H9 (cell line): Measurements from ENCODE around the gene RNF227. TPM values are rescaled to one million over a fixed set of nuclear protein-coding genes. Genes with fewer than 3 reads are reported as not detected.

Source experiments
- DNase-seq: peaks from one replicate; pipeline ENCODE4 v3.0.0-alpha.2; 2017
- H2AFZ ChIP-seq: one replicate; pipeline ENCODE4 v1.6.1; 2013; ENCODE audit warnings: mild to moderate bottlenecking, low read length, control low read depth, moderate library complexity
- H2AK5ac ChIP-seq: 2 replicates; pipeline ENCODE4 v1.6.1; 2013; ENCODE audit warnings: low read length, control low read depth, mixed read lengths; ENCODE audit not compliant: insufficient read length
- H2BK120ac ChIP-seq: one replicate; pipeline ENCODE4 v1.6.1; 2013; ENCODE audit warnings: low read depth, mild to moderate bottlenecking, low read length, control low read depth, inconsistent platforms; ENCODE audit not compliant: poor library complexity, severe bottlenecking
- H2BK12ac ChIP-seq: 2 replicates; pipeline ENCODE4 v1.6.1; 2013; ENCODE audit warnings: low read length, control low read depth, mixed read lengths, low read depth; ENCODE audit not compliant: insufficient read length
- H2BK15ac ChIP-seq: 2 replicates; pipeline ENCODE4 v1.6.1; 2013; ENCODE audit warnings: low read depth, low read length, control low read depth
- H2BK20ac ChIP-seq: one replicate; pipeline ENCODE4 v1.6.1; 2013; ENCODE audit warnings: low read depth, mild to moderate bottlenecking, low read length, control low read depth, inconsistent platforms; ENCODE audit not compliant: poor library complexity, severe bottlenecking
- H2BK5ac ChIP-seq: 2 replicates; pipeline ENCODE4 v1.6.1; 2013; ENCODE audit warnings: low read length, control low read depth, mixed read lengths; ENCODE audit not compliant: insufficient read length
- H3K14ac ChIP-seq: 2 replicates; pipeline ENCODE4 v1.6.1; 2013; ENCODE audit warnings: low read length, control low read depth; ENCODE audit not compliant: insufficient read depth
- H3K18ac ChIP-seq: 2 replicates; pipeline ENCODE4 v1.6.1; 2013; ENCODE audit warnings: low read depth, mild to moderate bottlenecking, mixed read lengths, low read length, control low read depth; ENCODE audit not compliant: insufficient read length
- H3K23ac ChIP-seq: 2 replicates; pipeline ENCODE4 v1.6.1; 2013; ENCODE audit warnings: low read length, control low read depth, mixed read lengths, low read depth; ENCODE audit not compliant: insufficient read length
- H3K23me2 ChIP-seq: 2 replicates; pipeline ENCODE4 v1.6.1; 2013; ENCODE audit warnings: low read depth, mild to moderate bottlenecking, mixed read lengths, low read length, control low read depth; ENCODE audit not compliant: insufficient read length, poor library complexity, severe bottlenecking
- H3K27ac ChIP-seq: 2 replicates; pipeline ENCODE4 v1.5.1; 2013; ENCODE audit warnings: low read length, control low read depth, mixed read lengths, low read depth; ENCODE audit not compliant: insufficient read length
- H3K27me3 ChIP-seq: 2 replicates; pipeline ENCODE4 v1.6.1; 2013; ENCODE audit warnings: low read length, control low read depth, inconsistent platforms; ENCODE audit not compliant: insufficient read depth
- H3K4ac ChIP-seq: 2 replicates; pipeline ENCODE4 v1.6.1; 2013; ENCODE audit warnings: low read depth, mild to moderate bottlenecking, control low read depth, inconsistent platforms, low read length, moderate library complexity
- H3K4me1 ChIP-seq: 2 replicates; pipeline ENCODE4 v1.6.1; 2013; ENCODE audit warnings: low read length, control low read depth, inconsistent platforms; ENCODE audit not compliant: insufficient read depth
- H3K4me2 ChIP-seq: 2 replicates; pipeline ENCODE4 v1.6.1; 2013; ENCODE audit warnings: low read length, control low read depth, mixed read lengths; ENCODE audit not compliant: insufficient read length, insufficient read depth
- H3K56ac ChIP-seq: 2 replicates; pipeline ENCODE4 v1.6.1; 2013; ENCODE audit warnings: low read depth, mild to moderate bottlenecking, mixed read lengths, low read length, control low read depth; ENCODE audit not compliant: insufficient read length
- H3K79me1 ChIP-seq: 2 replicates; pipeline ENCODE4 v1.6.1; 2013; ENCODE audit warnings: low read depth, mild to moderate bottlenecking, moderate library complexity, low read length, control low read depth, inconsistent platforms; ENCODE audit not compliant: insufficient read depth, poor library complexity, severe bottlenecking
- H3K79me2 ChIP-seq: 2 replicates; pipeline ENCODE4 v1.6.1; 2013; ENCODE audit warnings: low read length, control low read depth, inconsistent platforms; ENCODE audit not compliant: insufficient read depth
- H3K9ac ChIP-seq: 2 replicates; pipeline ENCODE4 v1.6.1; 2013; ENCODE audit warnings: low read length, control low read depth, mixed read lengths; ENCODE audit not compliant: insufficient read length; ENCODE audit errors: extremely low read depth
- H3K9me3 ChIP-seq: one replicate; pipeline ENCODE4 v1.6.1; 2013; ENCODE audit warnings: low read depth, low read length, inconsistent platforms; ENCODE audit not compliant: control insufficient read depth
- H3T11ph ChIP-seq: one replicate; pipeline ENCODE4 v1.6.1; 2013; ENCODE audit warnings: mild to moderate bottlenecking, low read length, control low read depth, inconsistent platforms
- H4K20me1 ChIP-seq: one replicate; pipeline ENCODE4 v1.6.1; 2013; ENCODE audit not compliant: control insufficient read depth, insufficient read length, insufficient read depth
- H4K5ac ChIP-seq: 2 replicates; pipeline ENCODE4 v1.6.1; 2013; ENCODE audit warnings: low read depth, mild to moderate bottlenecking, mixed read lengths, low read length, control low read depth; ENCODE audit not compliant: insufficient read length
- H4K8ac ChIP-seq: replicated peaks from 2 replicates; pipeline ENCODE4 v1.6.1; 2013; ENCODE audit warnings: low read length, control low read depth, mixed read lengths, low read depth; ENCODE audit not compliant: insufficient read length
- H4K91ac ChIP-seq: 2 replicates; pipeline ENCODE4 v1.6.1; 2013; ENCODE audit warnings: low read depth, mild to moderate bottlenecking, moderate library complexity, mixed read lengths, low read length, control low read depth; ENCODE audit not compliant: insufficient read length
- H3K27ac Mint-ChIP-seq, 3 experiments: 2 replicates in 2 of 3; 3 replicates in 1 of 3; pipeline ENCODE4 v1.8.0; 2020 to 2021; ENCODE audit warnings: mixed read lengths in 3 of 3, mild to moderate bottlenecking in 1 of 3, moderate library complexity in 1 of 3
- H3K27me3 Mint-ChIP-seq: 2 replicates; pipeline ENCODE4 v1.8.0; 2021; ENCODE audit warnings: low read depth, mild to moderate bottlenecking, moderate library complexity, mixed read lengths
- H3K36me3 Mint-ChIP-seq, 3 experiments: 2 replicates in 2 of 3; 3 replicates in 1 of 3; pipeline ENCODE4 v1.8.0; 2020 to 2021; ENCODE audit warnings: low read depth in 3 of 3, mixed read lengths in 3 of 3; ENCODE audit not compliant: insufficient read depth in 1 of 3
- H3K4me1 Mint-ChIP-seq, 2 experiments: 2 replicates each; pipeline ENCODE4 v1.8.0; 2020; ENCODE audit warnings: mixed read lengths in 2 of 2
- H3K4me3 Mint-ChIP-seq, 2 experiments: 2 replicates in 1 of 2; 3 replicates in 1 of 2; pipeline ENCODE4 v1.8.0; 2020 to 2021; ENCODE audit warnings: mild to moderate bottlenecking in 2 of 2, mixed read lengths in 2 of 2, moderate library complexity in 1 of 2
- H3K9me3 Mint-ChIP-seq, 2 experiments: 2 replicates in 1 of 2; 3 replicates in 1 of 2; pipeline ENCODE4 v1.8.0; 2020; ENCODE audit warnings: mild to moderate bottlenecking in 2 of 2, mixed read lengths in 2 of 2, moderate library complexity in 1 of 2
- WGBS: extraction: QIAGEN DNeasy Blood & Tissue Kit; methylation state at CpG from one replicate; pipeline ENCODE4 v1.1.7; 2013; ENCODE audit warnings: missing lambda C conversion rate, low lambda C conversion rate, mixed read lengths; ENCODE audit not compliant: insufficient read length; ENCODE audit errors: extremely low coverage; 5-methylcytosine and 5-hydroxymethylcytosine counted together
- total RNA-seq: library from RNA; stranded (reverse); gene quantifications from 2 replicates; pipeline ENCODE4 v1.2.1, GENCODE V29; 2021
- TF ChIP-seq, protein P1 (sequence below): fragments of 200-600 bp; sonication (generic); conservative IDR thresholded peaks from 3 replicates; pipeline ENCODE4 v1.8.0; 2021; ENCODE audit warnings: antibody characterized with exemption, mild to moderate bottlenecking

RNF227 gene
- total RNA-seq, 1 experiment from 2014 or later, result 1.9 TPM

DNA sequence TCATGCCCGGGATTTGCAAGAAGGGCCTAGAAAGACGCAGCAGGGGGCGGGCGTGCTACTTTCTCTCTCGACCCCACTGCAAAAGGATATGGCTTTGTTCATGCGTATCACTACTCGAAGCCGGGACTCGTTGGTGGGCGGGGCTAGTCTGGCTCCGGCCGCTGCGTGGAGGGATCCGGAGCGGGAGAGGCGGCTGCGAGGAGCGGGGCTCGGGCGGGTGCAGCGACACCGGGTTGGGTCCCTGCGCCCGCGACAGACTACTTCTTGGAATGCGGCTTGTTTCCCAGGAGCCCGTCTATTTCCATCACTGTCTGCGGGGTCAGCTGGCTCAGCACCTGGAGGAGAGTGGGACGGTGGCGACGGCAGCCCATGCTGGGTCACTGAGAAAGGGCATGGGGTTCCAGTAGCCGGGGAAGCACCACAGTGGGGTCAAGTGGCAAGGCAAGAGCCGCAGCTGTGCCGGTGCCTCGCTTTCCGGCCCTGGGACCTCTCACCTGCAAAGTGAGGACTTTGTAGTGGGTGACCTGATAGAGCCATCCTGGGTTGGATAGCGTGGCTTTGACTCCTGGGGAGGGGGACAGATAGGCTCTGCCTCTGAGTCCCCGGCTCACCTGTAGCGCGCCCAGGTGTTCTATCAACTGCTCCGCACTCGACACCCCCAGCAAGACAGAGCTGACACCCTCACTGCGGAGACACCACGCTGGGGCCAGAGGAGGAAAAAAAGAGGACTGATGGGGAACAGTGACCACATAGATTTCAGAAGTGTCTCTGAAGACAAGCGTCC, 6.9 kb upstream of the RNF227 start:
- no peaks in the 10 kb centered on the region for H3K9me3 Mint-ChIP-seq
- Histone ChIP-seq H3K79me2 (no peaks in the 10 kb centered on the region), H3K4me2 (peak overlapping the region; percentile 7), H3K23ac (no peak overlapping the region), H2BK120ac (no peak overlapping the region), H3K27ac (no peak overlapping the region), H2BK12ac (no peak overlapping the region), H3K14ac (no peak overlapping the region), H2BK20ac (no peak overlapping the region), H2AK5ac (no peak overlapping the region), H3K9me3 (no peaks in the 10 kb centered on the region), H3K4me1 (peaks cover 4% of the 10 kb centered on the region; the same call in 1 of the 2 replicates), H4K5ac (no peak overlapping the region), H3K23me2 (no peaks in the 10 kb centered on the region), H2BK15ac (no peak overlapping the region), H3K18ac (no peak overlapping the region), H3K9ac (no peak overlapping the region), H4K91ac (no peak overlapping the region), H3K79me1 (no peaks in the 10 kb centered on the region), H3T11ph (no peak overlapping the region), H2AFZ (no peak overlapping the region), H3K27me3 (peaks cover 28% of the 10 kb centered on the region; the same call in 1 of the 2 replicates), H2BK5ac (no peak overlapping the region), H3K4ac (no peak overlapping the region), H4K20me1 (no peaks in the 10 kb centered on the region), H3K56ac (no peak overlapping the region), H4K8ac (no peak overlapping the region)
- peaks cover 93% of the 10 kb centered on the region for H3K27me3 Mint-ChIP-seq
- DNase-seq, result peak; percentile 91
- WGBS, result no CpG with 5 or more reads among the region's 45 CpGs
- H3K4me3 Mint-ChIP-seq, result peak overlapping the region; percentile 50 to 65
- TF ChIP-seq, protein P1, sequence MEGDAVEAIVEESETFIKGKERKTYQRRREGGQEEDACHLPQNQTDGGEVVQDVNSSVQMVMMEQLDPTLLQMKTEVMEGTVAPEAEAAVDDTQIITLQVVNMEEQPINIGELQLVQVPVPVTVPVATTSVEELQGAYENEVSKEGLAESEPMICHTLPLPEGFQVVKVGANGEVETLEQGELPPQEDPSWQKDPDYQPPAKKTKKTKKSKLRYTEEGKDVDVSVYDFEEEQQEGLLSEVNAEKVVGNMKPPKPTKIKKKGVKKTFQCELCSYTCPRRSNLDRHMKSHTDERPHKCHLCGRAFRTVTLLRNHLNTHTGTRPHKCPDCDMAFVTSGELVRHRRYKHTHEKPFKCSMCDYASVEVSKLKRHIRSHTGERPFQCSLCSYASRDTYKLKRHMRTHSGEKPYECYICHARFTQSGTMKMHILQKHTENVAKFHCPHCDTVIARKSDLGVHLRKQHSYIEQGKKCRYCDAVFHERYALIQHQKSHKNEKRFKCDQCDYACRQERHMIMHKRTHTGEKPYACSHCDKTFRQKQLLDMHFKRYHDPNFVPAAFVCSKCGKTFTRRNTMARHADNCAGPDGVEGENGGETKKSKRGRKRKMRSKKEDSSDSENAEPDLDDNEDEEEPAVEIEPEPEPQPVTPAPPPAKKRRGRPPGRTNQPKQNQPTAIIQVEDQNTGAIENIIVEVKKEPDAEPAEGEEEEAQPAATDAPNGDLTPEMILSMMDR, result no peak
- H3K36me3 Mint-ChIP-seq, result no peaks in the 10 kb centered on the region; a peak in 2 of 7 replicates
- H3K4me1 Mint-ChIP-seq, result peaks cover 15 to 16% of the 10 kb centered on the region in 2 experiments
- H3K27ac Mint-ChIP-seq, result no peak overlapping the region
